Fibroblast of lung (primary cell): Measurements from ENCODE around the gene FETUB. TPM values are rescaled to one million over a fixed set of nuclear protein-coding genes. Genes with fewer than 3 reads are reported as not detected.

Experiments
- DNase-seq, 2 donors: peaks; one replicate each; pipeline versions ENCODE4 v3.0.0 to v3.0.0-alpha.2; 2010; ENCODE audit warnings: low read depth in 2 of 2
- H2AFZ ChIP-seq: 2 replicates; pipeline ENCODE4 v1.5.1; 2012; ENCODE audit warnings: low read length, control low read depth, inconsistent platforms
- H3K27ac ChIP-seq: 2 replicates; pipeline ENCODE4 v1.5.1; 2011; ENCODE audit warnings: low read length, control low read depth; ENCODE audit not compliant: insufficient read depth
- H3K27me3 ChIP-seq: 2 replicates; pipeline ENCODE4 v1.5.1; 2011; ENCODE audit warnings: mild to moderate bottlenecking, low read length; ENCODE audit not compliant: control insufficient read depth, insufficient read depth
- H3K36me3 ChIP-seq: 2 replicates; pipeline ENCODE4 v1.5.1; 2011; ENCODE audit warnings: low read length; ENCODE audit not compliant: control insufficient read depth, insufficient read depth
- H3K4me1 ChIP-seq: 2 replicates; pipeline ENCODE4 v1.5.1; 2011; ENCODE audit warnings: low read length; ENCODE audit not compliant: control insufficient read depth, insufficient read depth; ENCODE audit errors: extremely low read depth
- H3K4me2 ChIP-seq: 2 replicates; pipeline ENCODE4 v1.5.1; 2011; ENCODE audit warnings: low read length, control low read depth; ENCODE audit not compliant: insufficient read depth; ENCODE audit errors: extremely low read depth
- H3K4me3 ChIP-seq, 4 experiments: fragments of 200-600 bp in 1 of 4; sonication (generic) in 1 of 4; replicated peaks in 1 of 4; 2 replicates each; pipeline ENCODE4 v1.5.1; 2011 to 2016; ENCODE audit warnings: low read length in 4 of 4, low read depth in 3 of 4, mild to moderate bottlenecking in 3 of 4, control low read depth in 2 of 4, inconsistent platforms in 1 of 4, mixed read lengths in 1 of 4; ENCODE audit not compliant: insufficient read depth in 1 of 4; ENCODE audit errors: control extremely low read depth in 1 of 4
- H3K79me2 ChIP-seq: 2 replicates; pipeline ENCODE4 v1.5.1; 2012; ENCODE audit warnings: mild to moderate bottlenecking, low read length, inconsistent platforms; ENCODE audit not compliant: control insufficient read depth, insufficient read depth
- H3K9ac ChIP-seq: 2 replicates; pipeline ENCODE4 v1.5.1; 2011; ENCODE audit warnings: mild to moderate bottlenecking, low read length, control low read depth; ENCODE audit not compliant: insufficient read depth
- H3K9me3 ChIP-seq: 2 replicates; pipeline ENCODE4 v1.5.1; 2012; ENCODE audit warnings: low read depth, low read length; ENCODE audit not compliant: control insufficient read depth, insufficient read depth
- H4K20me1 ChIP-seq: 2 replicates; pipeline ENCODE4 v1.5.1; 2011; ENCODE audit warnings: low read length; ENCODE audit not compliant: control insufficient read depth, insufficient read depth; ENCODE audit errors: extremely low read depth
- CTCF ChIP-seq, 2 donors: IDR thresholded peaks in 1 of 2; conservative IDR thresholded peaks in 1 of 2; 1 replicate in 1 of 2; 2 replicates in 1 of 2; pipeline ENCODE4 v1.5.1; 2011 to 2012; ENCODE audit warnings: low read length in 2 of 2, control low read depth in 1 of 2, inconsistent platforms in 1 of 2, low read depth in 1 of 2, mild to moderate bottlenecking in 1 of 2
- EZH2 ChIP-seq: IDR thresholded peaks from 2 replicates; pipeline ENCODE4 v1.5.1; 2012; ENCODE audit warnings: low read length, control low read depth, mild to moderate bottlenecking; ENCODE audit errors: missing control alignments
- polyA plus RNA-seq, 2 donors: library from polyadenylated mRNA; depleted of rRNA in 1 of 2; stranded (reverse) in 1 of 2; unstranded in 1 of 2; fragments of >200 nt; gene quantifications; 2 replicates each; pipeline ENCODE4 v1.2.1, GENCODE V29; 2011 to 2012; ENCODE audit warnings: missing spikeins in 1 of 2
- total RNA-seq: library from RNA; depleted of rRNA; stranded (reverse); fragments of >200 nt; gene quantifications from 2 replicates; pipeline ENCODE4 v1.2.1, GENCODE V29; 2014

FETUB gene
- total and polyA plus RNA-seq, 2 donors (not counting 1 experiment from before 2014, with no cell fraction given) = not detected

GRCh38 chr3:186593862-186594261, 46.3 kb upstream of the FETUB start:
- Histone ChIP-seq H4K20me1 (no peaks in the 10 kb centered on the region), H3K36me3 (no peaks in the 10 kb centered on the region), H3K4me3 (no peak overlapping the region), H3K4me1 (no peaks in the 10 kb centered on the region), H3K4me2 (no peak overlapping the region), H3K27me3 (no peaks in the 10 kb centered on the region), H3K27ac (no peak overlapping the region), H3K9ac (no peak overlapping the region), H2AFZ (no peak overlapping the region), H3K79me2 (no peaks in the 10 kb centered on the region), H3K9me3 (no peaks in the 10 kb centered on the region)
- DNase-seq = no peak
- no peak for TF ChIP-seq CTCF (conservative IDR thresholded peaks at IDR 0.05 in 1 of 2, IDR thresholded peaks at IDR 0.05 in 1 of 2; ENCODE audit: low read depth in 1 of 2, low read length in 2 of 2)
- TF ChIP-seq EZH2 = no peak

GRCh38 chr3:186594591-186595113, 45.5 kb upstream of the FETUB start:
- Histone ChIP-seq H4K20me1 (no peaks in the 10 kb centered on the region), H3K4me3 (no peak overlapping the region), H3K79me2 (no peaks in the 10 kb centered on the region), H3K4me1 (no peaks in the 10 kb centered on the region), H3K9ac (no peak overlapping the region), H3K36me3 (no peaks in the 10 kb centered on the region), H3K27me3 (no peaks in the 10 kb centered on the region), H3K9me3 (no peaks in the 10 kb centered on the region), H3K4me2 (no peak overlapping the region), H2AFZ (no peak overlapping the region), H3K27ac (no peak overlapping the region)
- DNase-seq = no peak
- TF ChIP-seq EZH2 (no peak), CTCF (conservative IDR thresholded peaks at IDR 0.05 in 1 of 2, IDR thresholded peaks at IDR 0.05 in 1 of 2; ENCODE audit: low read depth in 1 of 2, low read length in 2 of 2) (no peak)

- Histone ChIP-seq H4K20me1 (no peaks in the 10 kb centered on the region), H3K9ac (no peak overlapping the region), H3K79me2 (no peaks in the 10 kb centered on the region), H3K4me3 (no peak overlapping the region), H3K4me2 (no peak overlapping the region), H3K36me3 (no peaks in the 10 kb centered on the region), H3K27ac (no peak overlapping the region), H2AFZ (no peak overlapping the region), H3K4me1 (no peaks in the 10 kb centered on the region), H3K9me3 (no peaks in the 10 kb centered on the region), H3K27me3 (no peaks in the 10 kb centered on the region)
- peak; percentile 26 to 60 for DNase-seq
- no peak for TF ChIP-seq EZH2
- TF ChIP-seq CTCF (conservative IDR thresholded peaks at IDR 0.05 in 1 of 2, IDR thresholded peaks at IDR 0.05 in 1 of 2; ENCODE audit: low read depth in 1 of 2, low read length in 2 of 2) = no peak
Observed at GRCh38 chr3:186596568-186597287, 43.5 kb upstream of the FETUB start.
